GM10847 (cell line): ENCODE results near the gene DES.

Experiments used
- POLR2A ChIP-seq: IDR thresholded peaks from 2 replicates; pipeline ENCODE4 v1.6.1; 2011; ENCODE audit not compliant: insufficient read length; ENCODE audit errors: extremely low read depth

DES gene

DNA sequence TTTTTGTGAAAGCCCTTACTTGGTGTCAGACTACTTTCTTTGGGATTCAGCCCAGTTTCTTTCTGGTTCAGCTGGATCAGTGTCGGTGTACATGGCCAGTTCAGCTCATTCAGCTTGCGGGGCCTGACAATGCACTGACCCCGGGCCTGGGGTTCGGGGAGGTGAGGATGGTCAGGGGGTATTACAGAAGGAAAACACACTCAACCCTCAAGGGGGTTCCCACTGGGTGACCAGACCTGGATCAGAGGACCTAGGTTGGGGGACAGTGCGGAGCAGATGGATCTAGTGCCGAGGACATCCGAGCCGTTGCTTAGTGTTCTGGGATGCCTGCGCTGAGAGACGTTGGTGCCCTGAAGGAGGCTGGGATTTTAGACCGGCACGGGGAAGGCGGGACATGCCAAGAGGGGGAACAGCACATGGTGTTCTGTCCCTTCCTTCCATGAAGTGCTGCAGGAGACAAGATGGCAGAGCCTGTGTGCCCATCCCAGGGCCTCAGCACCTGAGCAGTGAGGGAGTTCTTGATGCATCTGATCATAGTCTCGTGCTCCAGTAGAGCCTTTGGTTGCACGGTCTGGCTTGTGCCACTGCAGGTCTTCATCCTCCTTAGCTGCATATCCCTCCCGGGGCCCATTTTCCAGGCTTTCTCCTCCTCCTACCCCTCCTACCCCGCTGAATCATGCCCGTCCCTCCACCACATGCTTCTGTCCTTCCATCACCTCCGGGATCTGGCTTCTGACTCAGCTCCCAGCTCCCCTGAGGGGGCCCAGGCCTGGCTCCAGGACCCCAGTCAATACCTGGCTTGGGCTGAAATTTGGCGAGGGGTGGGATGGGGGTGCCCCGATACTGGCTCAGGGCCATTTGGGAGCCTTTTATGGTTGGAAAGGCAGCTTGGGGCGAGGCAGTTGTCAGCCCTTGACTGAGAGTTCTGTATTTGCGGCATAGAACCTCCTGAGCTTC lies 34.5 kb downstream of the DES start:
- TF ChIP-seq POLR2A, result no peak

DNA sequence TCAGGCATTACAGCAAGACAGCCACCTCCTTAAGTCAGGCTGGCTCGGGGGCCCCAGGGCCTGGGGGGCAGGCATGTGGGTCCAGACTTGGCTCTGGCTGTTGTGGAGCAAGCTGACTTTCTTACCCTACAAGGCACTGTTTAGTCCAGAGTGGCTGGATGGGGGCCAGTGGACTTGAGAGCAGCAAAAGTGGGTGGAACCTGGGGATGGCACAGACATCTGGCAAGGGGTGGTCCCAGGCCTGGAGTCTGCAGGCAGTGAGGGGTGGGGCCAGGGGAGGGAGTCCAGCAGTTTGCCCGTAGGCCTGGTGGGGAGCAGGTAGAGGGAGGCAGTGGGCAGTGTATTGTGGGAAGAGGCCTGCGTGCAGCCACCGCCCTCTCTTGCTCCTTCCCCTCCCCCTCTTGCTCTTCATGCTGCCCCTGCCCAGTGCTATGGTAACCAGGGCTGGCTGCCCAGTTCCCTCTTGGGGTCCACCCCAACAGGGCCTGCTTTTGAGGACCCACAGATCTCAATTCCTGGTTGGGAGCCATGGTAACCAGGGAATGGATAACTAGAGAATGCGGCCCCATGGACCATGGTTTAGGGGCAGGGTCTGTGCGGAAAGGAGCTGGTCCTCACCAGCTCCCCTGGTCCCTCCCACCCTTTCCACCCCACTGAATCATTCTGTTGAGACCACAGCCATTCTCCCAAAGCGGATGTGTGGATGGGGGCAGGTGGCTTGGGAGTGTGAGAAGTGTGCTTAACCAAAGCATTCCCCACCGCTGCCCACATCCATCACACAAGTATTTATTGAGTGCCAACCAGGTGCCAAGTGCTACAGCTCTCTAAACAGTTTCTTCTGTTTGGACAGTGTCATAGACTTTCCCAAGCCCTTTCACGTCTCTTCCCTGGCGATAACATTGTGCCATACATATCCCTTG lies 35.8 kb downstream of the DES start:
- TF ChIP-seq POLR2A, result no peak

DNA sequence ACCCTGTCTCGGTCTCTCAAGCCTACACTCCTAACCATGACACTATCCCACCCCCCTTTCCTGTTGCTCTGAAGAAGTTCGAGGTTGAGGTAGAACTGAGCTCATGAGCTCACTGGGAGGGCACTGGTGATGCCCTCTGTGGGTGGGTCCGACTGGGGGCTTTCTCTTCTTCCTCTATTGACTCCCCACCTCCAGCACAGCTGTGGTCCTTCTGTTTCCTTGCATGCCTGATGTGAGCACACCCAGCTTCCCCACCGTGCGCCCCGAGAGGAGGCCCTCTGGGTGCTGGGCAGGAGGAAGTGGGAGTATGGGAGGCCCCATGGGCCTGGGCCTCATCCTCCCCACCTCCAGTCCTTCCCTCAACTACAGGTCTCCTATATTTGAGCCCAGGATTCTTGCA lies 37.4 kb downstream of the DES start:
- no peak for TF ChIP-seq POLR2A

DNA sequence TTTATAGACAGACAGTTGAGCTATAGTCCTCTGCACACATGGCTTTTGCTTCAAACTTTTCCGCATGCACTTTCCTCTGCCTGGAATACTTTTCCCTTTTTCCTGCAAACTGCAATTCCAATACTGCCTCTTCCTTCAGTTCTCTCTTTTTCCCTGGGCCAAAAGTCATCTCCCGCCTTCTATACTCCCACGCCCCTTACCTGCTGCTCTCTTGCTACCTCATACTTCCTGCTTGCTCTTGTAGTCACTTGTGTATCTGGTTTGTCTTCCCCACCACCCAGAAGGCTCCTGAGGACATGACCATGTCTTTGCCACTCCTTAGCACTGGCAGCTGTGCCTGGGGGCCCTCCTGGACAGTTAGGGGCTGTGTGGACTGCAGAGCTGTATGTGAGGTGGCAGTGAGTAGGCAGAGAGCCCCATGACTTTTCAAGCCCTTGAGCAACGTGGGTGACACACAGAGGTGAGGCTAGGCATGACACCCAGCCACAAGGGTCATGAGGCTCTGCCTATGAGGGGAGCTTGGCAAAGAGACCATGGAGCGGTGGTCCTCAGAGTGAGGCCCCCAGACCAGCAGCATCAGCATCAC lies 39.7 kb downstream of the DES start:
- TF ChIP-seq POLR2A, result no peak

DNA sequence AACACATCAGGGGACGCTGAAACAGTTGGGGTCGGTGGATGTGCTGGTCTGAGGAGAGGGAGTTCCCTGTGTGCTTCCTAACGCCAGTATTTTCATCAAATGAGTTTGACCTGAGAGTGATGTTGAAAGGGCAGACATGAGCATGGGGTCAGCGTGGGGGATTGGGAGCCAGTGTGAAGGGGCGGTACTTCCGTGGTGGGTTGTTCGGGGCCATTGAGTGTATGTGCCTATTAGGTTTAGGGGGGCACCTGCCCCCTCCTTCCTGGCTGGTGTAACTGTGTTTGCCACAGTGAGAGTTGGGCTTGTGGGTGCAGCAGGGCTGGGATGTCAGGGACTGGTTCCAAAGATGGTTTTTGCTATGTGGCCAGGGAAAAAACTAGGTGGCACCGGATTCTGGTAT lies 40.8 kb downstream of the DES start:
- TF ChIP-seq POLR2A, result no peak

DNA sequence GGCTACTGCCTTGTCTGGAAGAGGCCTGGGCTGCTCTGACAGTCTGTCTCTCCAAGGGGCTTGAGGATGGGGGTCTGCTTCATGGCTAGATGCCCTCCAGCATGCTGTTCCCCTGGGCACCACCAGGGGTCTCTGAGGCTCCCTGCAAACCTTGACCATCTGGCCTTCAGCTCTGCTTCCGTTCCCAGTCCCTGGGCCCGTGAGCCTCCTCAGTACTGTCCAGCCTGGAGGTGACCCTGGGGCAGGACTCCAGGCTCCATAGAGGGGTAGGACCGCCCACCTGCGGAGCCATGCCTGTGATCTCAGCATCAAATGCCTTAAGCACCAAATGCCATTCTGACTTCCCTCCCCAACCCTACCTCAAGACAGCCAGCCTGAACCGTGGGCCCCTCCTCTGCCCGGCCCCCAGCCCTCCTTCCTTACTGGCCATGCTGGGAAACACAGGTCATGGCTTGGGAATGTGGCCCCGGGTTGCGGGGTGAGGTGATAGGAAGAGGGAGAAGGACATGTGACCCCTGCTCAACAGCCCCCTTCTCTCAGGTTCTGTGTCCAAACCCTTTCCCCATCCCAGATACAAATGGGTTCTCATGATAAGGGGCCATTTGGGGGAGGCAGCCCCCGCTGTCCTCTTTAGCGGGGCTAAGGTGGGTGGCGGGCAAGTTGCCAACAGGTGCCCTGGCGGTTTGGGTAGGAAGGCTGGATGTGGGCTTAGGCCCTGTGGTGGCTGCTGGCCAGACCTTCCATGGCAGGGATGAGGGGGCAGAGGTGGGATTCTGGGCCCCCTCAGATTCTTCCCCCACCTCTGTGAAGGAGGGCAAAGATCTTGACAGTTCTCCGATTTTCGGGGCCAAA lies 41.5 kb downstream of the DES start:
- no peak for TF ChIP-seq POLR2A

DNA sequence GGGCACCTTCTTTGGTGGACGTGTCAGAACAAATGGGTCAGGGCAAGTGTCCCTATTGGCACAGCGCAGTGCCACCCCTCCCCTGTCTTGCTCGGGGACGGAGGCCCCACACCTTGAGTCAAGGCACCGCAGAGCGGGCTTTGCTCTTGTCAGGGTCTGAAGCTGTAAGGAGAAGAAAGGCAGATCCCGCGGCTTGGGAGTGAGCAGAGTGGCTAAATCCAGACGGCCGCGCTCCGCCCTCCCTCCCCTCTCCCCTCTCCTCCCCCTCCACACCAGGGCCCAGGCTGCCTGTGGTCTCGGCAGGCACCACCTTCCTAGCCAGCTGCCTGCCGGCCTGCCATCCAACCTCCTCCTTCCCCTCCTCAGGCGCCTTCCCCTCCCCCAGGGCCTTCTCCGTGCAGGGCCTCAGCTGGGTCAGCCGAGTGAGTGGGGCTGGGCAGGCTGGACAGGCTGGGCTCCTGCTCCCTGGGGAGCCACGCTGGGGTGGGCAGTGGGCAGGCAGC lies 42.3 kb downstream of the DES start:
- TF ChIP-seq POLR2A, result no peak

DNA sequence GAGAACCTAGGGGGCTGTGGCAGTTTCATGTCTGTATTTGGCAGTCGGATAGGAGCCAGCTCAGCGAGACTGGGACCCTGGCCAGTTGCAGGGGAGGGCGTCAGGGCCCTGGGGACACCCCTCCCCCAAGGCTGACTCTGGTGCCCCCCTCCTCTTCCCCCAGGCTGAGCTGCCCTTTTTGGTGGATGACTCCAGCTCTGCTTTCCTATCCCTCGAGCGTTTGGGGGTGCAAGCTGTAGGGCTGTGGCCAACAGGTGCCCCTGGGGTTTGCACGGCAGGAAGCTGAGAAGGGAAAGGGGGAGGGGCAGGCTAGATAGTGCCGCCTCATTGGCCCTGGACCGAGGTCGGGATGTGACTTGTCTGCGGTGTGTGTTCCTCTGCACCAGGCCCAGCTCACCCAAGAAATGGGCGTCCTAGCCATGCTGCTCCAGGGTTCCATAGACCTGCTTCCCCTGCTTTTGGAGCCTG lies 42.9 kb downstream of the DES start:
- TF ChIP-seq POLR2A, result no peak

DNA sequence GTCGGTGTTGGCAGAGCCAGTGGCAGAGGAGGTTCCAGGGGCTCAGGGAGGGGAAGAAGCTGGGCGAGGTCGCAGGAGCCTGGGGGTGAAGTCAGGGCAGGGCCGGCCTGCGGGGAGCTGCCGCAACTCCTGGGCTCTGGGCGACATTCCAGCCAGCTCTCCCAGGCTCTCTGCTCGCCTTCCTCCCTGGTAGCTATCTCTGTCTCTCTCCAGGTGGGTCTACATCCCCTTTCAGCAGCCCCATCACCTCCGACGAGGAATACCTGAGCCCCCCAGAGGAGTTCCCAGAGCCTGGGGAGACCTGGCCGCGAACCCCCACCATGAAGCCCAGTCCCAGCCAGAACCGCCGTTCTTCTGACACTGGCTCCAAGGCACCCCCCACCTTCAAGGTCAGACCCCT lies 43.5 kb downstream of the DES start:
- no peak for TF ChIP-seq POLR2A

DNA sequence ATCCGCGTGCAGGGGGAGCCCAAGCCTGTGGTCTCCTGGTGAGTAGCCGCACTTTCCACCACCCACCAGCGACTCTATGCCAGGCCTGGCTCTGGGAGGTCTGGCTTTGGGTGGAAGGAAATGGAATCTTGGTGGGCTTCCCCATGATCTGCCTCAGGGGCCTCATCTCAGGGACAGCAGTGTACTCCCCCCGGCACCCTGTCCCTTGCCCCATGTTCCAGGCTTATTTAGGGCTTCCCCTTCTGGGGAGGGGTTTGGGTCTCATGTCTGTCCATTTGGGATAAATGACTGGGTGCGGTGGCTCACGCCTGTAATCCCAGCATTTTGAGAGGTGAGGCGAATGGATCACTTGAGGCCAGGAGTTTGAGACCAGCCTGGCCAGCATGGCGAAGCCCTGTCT lies 44.2 kb downstream of the DES start:
- no peak for TF ChIP-seq POLR2A

DNA sequence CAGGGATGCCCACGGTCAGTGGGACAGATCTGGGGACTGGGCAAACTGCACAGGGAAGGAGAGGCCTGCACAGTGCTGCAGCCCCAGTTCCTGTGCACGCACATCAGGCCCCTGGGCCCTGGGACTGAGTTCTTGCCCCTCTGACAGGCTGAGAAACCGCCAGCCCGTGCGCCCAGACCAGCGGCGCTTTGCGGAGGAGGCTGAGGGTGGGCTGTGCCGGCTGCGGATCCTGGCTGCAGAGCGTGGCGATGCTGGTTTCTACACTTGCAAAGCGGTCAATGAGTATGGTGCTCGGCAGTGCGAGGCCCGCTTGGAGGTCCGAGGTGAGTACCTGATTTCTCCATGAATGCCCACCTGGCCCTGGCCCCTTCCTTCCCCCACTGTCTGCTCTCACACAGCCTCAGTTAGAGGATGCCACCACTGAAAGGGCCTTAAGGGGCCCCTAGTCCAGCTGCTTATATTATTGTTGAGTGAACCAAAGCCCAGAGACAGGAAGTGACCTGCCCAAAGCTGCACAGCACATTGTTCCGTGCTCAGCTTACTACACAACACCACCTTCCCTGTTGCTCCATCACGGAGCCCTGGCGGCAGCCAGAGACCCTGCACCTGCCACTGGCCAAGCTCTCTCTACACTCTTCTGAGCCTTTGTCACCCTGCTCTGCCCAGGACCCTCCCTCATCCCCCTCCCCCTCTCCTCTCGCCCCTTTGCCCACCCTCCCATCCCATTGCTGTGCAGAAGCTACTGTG lies 46.3 kb downstream of the DES start:
- no peak for TF ChIP-seq POLR2A

DNA sequence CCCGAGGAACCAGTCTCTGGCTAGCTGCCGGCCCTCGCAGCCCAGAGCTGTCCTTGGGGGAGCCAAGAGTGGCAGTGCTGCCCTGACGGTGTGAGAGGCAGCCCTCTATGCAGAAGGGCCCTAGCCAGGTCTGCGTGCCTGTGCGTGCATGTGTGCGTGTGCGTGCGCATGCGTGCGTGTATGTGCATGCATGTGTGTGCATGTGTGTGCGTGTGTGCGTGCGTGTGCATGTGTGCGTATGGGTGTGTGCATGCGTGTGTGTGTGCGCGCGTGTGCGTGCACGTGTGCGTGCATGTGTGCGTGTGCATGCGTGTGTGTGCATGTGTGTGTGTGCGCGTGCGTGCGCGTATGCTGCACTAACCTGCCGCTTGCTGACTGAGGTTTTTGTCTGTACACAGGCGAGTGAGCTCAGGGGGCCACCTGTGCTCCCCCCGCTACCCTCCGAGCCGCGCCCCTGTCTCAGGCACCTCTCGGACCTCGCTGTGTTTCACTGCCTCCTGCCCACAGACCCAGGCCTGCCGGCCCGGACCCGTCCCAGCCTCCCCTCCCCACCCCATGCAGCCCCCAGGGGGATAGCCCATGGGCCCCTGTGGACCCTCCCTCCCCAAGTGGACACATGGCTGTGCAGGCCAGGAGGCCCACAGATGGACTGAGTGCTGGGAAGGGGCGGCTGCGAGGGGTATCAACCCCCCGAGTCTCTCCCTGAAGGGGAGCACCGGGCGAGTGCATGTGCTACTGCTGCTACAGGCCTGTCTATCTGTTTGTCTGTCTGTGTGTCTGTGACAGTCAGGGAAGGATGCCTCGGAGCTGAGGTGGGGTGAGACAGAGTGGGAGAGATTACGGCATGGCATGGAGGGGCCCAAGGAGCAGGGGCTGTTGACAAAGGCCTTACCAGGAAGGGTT lies 47.7 kb downstream of the DES start:
- no peak for TF ChIP-seq POLR2A
